GM23338 (cell line): ENCODE results near the gene KISS1R. TPM values are rescaled to one million over a fixed set of nuclear protein-coding genes. Genes with fewer than 3 reads are reported as not detected.
"Not testable (repeated sequence)": the region's sequence is repeated elsewhere in the genome, so short reads cannot be mapped to it uniquely, and the experiment has no call there.

Source experiments
- ATAC-seq: fragments of 200-7000 bp; cut with Tn5 transposase; 3 replicates; pipeline ENCODE4 v1.9.1; 2020
- DNase-seq: peaks from one replicate; pipeline ENCODE4 v3.0.0-alpha.2; 2015; ENCODE audit warnings: low spot score
- H2AFZ ChIP-seq: fragments of 200-600 bp; sonication (generic); 2 replicates; pipeline ENCODE4 v1.8.0; 2016; ENCODE audit warnings: antibody characterized with exemption, mild to moderate bottlenecking, moderate library complexity
- H3F3A ChIP-seq: fragments of 200-600 bp; sonication (generic); replicated peaks from 2 replicates; pipeline ENCODE4 v1.8.0; 2017; ENCODE audit warnings: antibody characterized with exemption, mixed run types, low read depth
- H3K27ac ChIP-seq: fragments of 200-600 bp; sonication (generic); 2 replicates; pipeline ENCODE4 v1.6.1; 2016; ENCODE audit warnings: low read depth
- H3K27me3 ChIP-seq: fragments of 200-600 bp; sonication (generic); 2 replicates; pipeline ENCODE4 v1.8.0; 2016; ENCODE audit warnings: mild to moderate bottlenecking, mixed run types, moderate library complexity; ENCODE audit not compliant: insufficient read depth
- H3K36me3 ChIP-seq: fragments of 200-600 bp; sonication (generic); 2 replicates; pipeline ENCODE4 v1.8.0; 2016; ENCODE audit warnings: mild to moderate bottlenecking; ENCODE audit not compliant: insufficient read depth
- H3K4me1 ChIP-seq: fragments of 200-600 bp; sonication (generic); 2 replicates; pipeline ENCODE4 v1.8.0; 2016; ENCODE audit warnings: mild to moderate bottlenecking, moderate library complexity; ENCODE audit not compliant: insufficient read depth
- H3K4me2 ChIP-seq: fragments of 200-600 bp; sonication (generic); 2 replicates; pipeline ENCODE4 v1.7.1; 2017; ENCODE audit warnings: mixed run types
- H3K4me3 ChIP-seq: fragments of 200-600 bp; sonication (generic); 2 replicates; pipeline ENCODE4 v1.6.1; 2016; ENCODE audit warnings: mixed run types
- H3K79me2 ChIP-seq: fragments of 200-600 bp; sonication (generic); replicated peaks from 2 replicates; pipeline ENCODE4 v1.8.0; 2017; ENCODE audit warnings: mild to moderate bottlenecking; ENCODE audit not compliant: insufficient read depth
- H3K9me2 ChIP-seq: fragments of 200-600 bp; sonication (generic); 2 replicates; pipeline ENCODE4 v1.8.0; 2017; ENCODE audit not compliant: insufficient read depth
- H4K20me1 ChIP-seq: fragments of 200-600 bp; sonication (generic); replicated peaks from 2 replicates; pipeline ENCODE4 v1.8.0; 2017; ENCODE audit warnings: mild to moderate bottlenecking; ENCODE audit not compliant: insufficient read depth
- H3K27ac Mint-ChIP-seq: 2 replicates; pipeline ENCODE4 v1.8.0; 2020; ENCODE audit warnings: inconsistent platforms, mild to moderate bottlenecking, moderate library complexity, mixed read lengths
- H3K27me3 Mint-ChIP-seq: 3 replicates; pipeline ENCODE4 v1.8.0; 2022; ENCODE audit warnings: low read depth, mild to moderate bottlenecking, moderate library complexity, mixed read lengths, inconsistent platforms; ENCODE audit not compliant: insufficient read depth, poor library complexity
- H3K36me3 Mint-ChIP-seq: 3 replicates; pipeline ENCODE4 v1.8.0; 2021; ENCODE audit warnings: low read depth, mild to moderate bottlenecking, inconsistent platforms, moderate library complexity, mixed read lengths
- H3K4me1 Mint-ChIP-seq: 3 replicates; pipeline ENCODE4 v1.8.0; 2020; ENCODE audit warnings: mild to moderate bottlenecking, inconsistent platforms, mixed read lengths
- H3K4me3 Mint-ChIP-seq: 3 replicates; pipeline ENCODE4 v1.8.0; 2021; ENCODE audit warnings: moderate library complexity, mild to moderate bottlenecking, inconsistent platforms, mixed read lengths
- H3K9me3 Mint-ChIP-seq: 3 replicates; pipeline ENCODE4 v1.8.0; 2020; ENCODE audit warnings: moderate library complexity, mild to moderate bottlenecking, inconsistent platforms, mixed read lengths
- STAT1 ChIP-seq: IDR thresholded peaks from one replicate; pipeline ENCODE4 v1.6.1; 2016; ENCODE audit warnings: antibody characterized with exemption; ENCODE audit not compliant: unreplicated experiment
- polyA plus RNA-seq: library from polyadenylated mRNA; unstranded; fragments of >200 nt; fragmentation: Nextera tagmentation; extraction: Ambion mirVana; gene quantifications from 2 replicates; pipeline ENCODE4 v1.2.1, GENCODE V29; 2016
- total RNA-seq: library from RNA; depleted of rRNA; stranded (reverse); fragments of >200 nt; shearing (Covaris generic); gene quantifications from 2 replicates; pipeline ENCODE4 v1.2.3, GENCODE V29; 2014
- TF ChIP-seq, protein P1 (sequence below): fragments of 250-450 bp; sonication (Bioruptor Pico); IDR thresholded peaks from 2 replicates; pipeline ENCODE4 v1.5.0; 2020; ENCODE audit warnings: mild to moderate bottlenecking, moderate library complexity

The KISS1R gene
- total and polyA plus RNA-seq, 2 experiments from 2014 or later: 0.78 to 4.0 TPM

DNA sequence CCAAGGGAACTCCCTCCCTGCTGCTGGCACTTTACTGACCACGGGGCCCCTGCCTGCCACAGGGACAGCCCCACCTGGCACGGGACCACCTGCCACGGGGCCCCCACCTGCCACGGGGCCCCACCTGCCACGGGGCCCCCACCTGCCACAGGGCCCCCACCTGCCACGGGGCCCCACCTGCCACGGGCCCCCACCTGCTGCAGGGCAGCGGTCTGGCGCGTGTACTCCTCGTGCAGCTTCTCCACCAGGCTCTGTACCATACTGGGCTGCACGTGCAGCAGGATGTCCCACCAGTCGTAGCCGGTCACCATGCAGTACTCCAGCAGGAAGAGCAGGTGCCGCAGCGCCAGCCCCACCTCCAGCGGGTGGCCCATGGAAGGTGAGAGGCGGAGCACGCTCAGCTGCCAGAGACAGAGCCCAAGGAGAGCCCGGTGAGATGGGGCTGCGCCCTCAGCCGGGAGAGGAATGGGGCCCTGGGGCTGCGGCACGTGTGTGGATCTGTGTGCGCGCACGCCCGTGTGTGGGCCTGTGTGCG is 40.3 kb upstream of the KISS1R start (continued):
- TF ChIP-seq, protein P1, sequence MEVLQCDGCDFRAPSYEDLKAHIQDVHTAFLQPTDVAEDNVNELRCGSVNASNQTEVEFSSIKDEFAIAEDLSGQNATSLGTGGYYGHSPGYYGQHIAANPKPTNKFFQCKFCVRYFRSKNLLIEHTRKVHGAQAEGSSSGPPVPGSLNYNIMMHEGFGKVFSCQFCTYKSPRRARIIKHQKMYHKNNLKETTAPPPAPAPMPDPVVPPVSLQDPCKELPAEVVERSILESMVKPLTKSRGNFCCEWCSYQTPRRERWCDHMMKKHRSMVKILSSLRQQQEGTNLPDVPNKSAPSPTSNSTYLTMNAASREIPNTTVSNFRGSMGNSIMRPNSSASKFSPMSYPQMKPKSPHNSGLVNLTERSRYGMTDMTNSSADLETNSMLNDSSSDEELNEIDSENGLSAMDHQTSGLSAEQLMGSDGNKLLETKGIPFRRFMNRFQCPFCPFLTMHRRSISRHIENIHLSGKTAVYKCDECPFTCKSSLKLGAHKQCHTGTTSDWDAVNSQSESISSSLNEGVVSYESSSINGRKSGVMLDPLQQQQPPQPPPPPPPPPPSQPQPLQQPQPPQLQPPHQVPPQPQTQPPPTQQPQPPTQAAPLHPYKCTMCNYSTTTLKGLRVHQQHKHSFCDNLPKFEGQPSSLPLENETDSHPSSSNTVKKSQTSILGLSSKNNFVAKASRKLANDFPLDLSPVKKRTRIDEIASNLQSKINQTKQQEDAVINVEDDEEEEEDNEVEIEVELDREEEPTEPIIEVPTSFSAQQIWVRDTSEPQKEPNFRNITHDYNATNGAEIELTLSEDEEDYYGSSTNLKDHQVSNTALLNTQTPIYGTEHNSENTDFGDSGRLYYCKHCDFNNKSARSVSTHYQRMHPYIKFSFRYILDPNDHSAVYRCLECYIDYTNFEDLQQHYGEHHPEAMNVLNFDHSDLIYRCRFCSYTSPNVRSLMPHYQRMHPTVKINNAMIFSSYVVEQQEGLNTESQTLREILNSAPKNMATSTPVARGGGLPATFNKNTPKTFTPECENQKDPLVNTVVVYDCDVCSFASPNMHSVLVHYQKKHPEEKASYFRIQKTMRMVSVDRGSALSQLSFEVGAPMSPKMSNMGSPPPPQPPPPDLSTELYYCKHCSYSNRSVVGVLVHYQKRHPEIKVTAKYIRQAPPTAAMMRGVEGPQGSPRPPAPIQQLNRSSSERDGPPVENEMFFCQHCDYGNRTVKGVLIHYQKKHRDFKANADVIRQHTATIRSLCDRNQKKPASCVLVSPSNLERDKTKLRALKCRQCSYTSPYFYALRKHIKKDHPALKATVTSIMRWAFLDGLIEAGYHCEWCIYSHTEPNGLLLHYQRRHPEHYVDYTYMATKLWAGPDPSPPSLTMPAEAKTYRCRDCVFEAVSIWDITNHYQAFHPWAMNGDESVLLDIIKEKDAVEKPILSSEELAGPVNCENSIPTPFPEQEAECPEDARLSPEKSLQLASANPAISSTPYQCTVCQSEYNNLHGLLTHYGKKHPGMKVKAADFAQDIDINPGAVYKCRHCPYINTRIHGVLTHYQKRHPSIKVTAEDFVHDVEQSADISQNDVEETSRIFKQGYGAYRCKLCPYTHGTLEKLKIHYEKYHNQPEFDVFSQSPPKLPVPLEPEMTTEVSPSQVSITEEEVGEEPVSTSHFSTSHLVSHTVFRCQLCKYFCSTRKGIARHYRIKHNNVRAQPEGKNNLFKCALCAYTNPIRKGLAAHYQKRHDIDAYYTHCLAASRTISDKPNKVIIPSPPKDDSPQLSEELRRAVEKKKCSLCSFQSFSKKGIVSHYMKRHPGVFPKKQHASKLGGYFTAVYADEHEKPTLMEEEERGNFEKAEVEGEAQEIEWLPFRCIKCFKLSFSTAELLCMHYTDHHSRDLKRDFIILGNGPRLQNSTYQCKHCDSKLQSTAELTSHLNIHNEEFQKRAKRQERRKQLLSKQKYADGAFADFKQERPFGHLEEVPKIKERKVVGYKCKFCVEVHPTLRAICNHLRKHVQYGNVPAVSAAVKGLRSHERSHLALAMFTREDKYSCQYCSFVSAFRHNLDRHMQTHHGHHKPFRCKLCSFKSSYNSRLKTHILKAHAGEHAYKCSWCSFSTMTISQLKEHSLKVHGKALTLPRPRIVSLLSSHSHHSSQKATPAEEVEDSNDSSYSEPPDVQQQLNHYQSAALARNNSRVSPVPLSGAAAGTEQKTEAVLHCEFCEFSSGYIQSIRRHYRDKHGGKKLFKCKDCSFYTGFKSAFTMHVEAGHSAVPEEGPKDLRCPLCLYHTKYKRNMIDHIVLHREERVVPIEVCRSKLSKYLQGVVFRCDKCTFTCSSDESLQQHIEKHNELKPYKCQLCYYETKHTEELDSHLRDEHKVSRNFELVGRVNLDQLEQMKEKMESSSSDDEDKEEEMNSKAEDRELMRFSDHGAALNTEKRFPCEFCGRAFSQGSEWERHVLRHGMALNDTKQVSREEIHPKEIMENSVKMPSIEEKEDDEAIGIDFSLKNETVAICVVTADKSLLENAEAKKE (CRISPR knock-in tag): no peak
- TF ChIP-seq STAT1: no peak

DNA sequence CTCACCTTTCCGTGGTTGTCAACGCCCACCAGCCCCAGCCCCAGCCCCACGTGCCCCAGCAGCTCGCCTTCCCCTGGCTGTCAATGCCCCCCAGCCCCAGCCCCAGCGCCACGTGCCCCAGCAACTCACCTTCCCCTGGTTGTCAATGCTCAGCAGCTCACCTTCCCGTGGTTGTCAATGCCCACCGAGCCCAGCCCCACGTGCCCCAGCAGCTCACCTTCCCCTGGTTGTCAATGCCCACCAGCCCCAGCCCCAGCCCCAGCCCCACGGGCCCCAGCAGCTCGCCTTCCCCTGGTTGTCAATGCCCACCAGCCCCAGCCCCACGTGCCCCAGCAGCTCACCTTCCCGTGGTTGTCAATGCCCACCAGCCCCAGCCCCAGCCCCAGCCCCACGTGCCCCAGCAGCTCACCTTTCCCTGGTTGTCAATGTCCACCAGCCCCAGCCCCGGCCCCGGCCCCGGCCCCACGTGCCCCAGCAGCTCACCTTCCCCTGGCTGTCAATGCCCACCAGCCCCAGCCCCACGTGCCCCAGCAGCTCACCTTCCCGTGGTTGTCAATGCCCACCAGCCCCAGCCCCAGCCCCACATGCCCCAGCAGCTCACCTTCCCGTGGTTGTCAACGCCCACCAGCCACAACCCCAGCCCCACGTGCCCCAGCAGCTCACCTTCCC is 39.0 kb upstream of the KISS1R start:
- not testable (repeated sequence) for H2AFZ ChIP-seq, H3K27me3 ChIP-seq, ATAC-seq, H3K27ac Mint-ChIP-seq, H4K20me1 ChIP-seq, H3K4me1 ChIP-seq, H3K4me1 Mint-ChIP-seq, H3K9me2 ChIP-seq, H3K4me3 Mint-ChIP-seq, H3K27me3 Mint-ChIP-seq, H3K27ac ChIP-seq, H3K9me3 Mint-ChIP-seq, H3K4me2 ChIP-seq, H3K36me3 ChIP-seq, H3K4me3 ChIP-seq, DNase-seq, H3K79me2 ChIP-seq, H3F3A ChIP-seq
- H3K36me3 Mint-ChIP-seq: peaks cover 39% of the 10 kb centered on the region; the same call in 2 of the 3 replicates

DNA sequence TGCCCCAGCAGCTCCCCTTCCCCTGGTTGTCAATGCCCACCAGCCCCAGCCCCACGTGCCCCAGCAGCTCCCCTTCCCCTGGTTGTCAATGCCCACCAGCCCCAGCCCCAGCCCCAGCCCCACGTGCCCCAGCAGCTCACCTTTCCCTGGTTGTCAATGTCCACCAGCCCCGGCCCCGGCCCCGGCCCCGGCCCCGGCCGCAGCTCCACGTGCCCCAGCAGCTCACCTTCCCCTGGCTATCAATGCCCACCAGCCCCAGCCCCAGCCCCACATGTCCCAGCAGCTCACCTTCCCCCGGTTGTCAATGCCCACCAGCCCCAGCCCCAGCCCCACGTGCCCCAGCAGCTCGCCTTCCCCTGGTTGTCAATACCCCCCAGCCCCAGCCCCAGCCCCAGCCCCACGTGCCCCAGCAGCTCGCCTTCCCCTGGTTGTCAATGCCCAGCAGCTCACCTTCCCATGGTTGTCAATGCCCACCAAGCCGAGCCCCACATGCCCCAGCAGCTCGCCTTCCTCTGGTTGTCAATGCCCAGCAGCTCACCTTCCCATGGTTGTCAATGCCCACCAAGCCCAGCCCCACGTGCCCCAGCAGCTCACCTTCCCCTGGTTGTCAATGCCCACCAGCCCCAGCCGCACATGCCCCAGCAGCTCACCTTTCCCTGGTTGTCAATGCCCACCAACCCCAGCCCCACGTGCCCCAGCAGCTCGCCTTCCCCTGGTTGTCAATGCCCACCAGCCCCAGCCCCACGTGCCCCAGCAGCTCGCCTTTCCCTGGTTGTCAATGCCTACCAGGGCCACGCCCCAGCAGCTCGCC is 38.2 kb upstream of the KISS1R start:
- peaks cover 39% of the 10 kb centered on the region; the same call in 2 of the 3 replicates for H3K36me3 Mint-ChIP-seq
- ATAC-seq, H3K4me1 ChIP-seq, H3K9me3 Mint-ChIP-seq, DNase-seq, H3K9me2 ChIP-seq, H3K27ac Mint-ChIP-seq, H4K20me1 ChIP-seq, H3F3A ChIP-seq, H3K79me2 ChIP-seq, H3K4me3 ChIP-seq, H3K4me3 Mint-ChIP-seq, H3K4me2 ChIP-seq, H3K27me3 Mint-ChIP-seq, H3K36me3 ChIP-seq, H3K4me1 Mint-ChIP-seq, H3K27me3 ChIP-seq, H2AFZ ChIP-seq, H3K27ac ChIP-seq: not testable (repeated sequence)
